CD14-positive monocyte (primary cell): ENCODE data around the gene PIK3R6. TPM values are rescaled to one million over a fixed set of nuclear protein-coding genes. Genes with fewer than 3 reads are reported as not detected.

Experiments used
- DNase-seq, 3 donors: peaks; one replicate each; pipeline ENCODE4 v3.0.0-alpha.2; 2011 to 2022
- H2AFZ ChIP-seq: 2 replicates; pipeline ENCODE4 v1.6.0; 2012; ENCODE audit warnings: mild to moderate bottlenecking, low read depth, low read length, inconsistent platforms; ENCODE audit not compliant: insufficient read depth, poor library complexity, severe bottlenecking
- H3K27ac ChIP-seq, 2 donors: 1 replicate in 1 of 2; 2 replicates in 1 of 2; pipeline ENCODE4 v1.5.1; 2012 to 2013; ENCODE audit warnings: low read length in 2 of 2, control low read depth in 1 of 2, inconsistent platforms in 1 of 2, low read depth in 1 of 2, mild to moderate bottlenecking in 1 of 2
- H3K27me3 ChIP-seq, 2 donors: one replicate each; pipeline versions ENCODE4 v1.6.0 to v1.6.1; 2011 to 2013; ENCODE audit warnings: low read length in 2 of 2; ENCODE audit not compliant: control insufficient read depth in 2 of 2, insufficient read depth in 2 of 2
- H3K36me3 ChIP-seq, 2 donors: replicated peaks in 1 of 2; 1 replicate in 1 of 2; 2 replicates in 1 of 2; pipeline versions ENCODE4 v1.5.1 to v1.6.1; 2012 to 2013; ENCODE audit warnings: low read length in 2 of 2, control low read depth in 1 of 2, inconsistent platforms in 1 of 2, mild to moderate bottlenecking in 1 of 2; ENCODE audit not compliant: insufficient read depth in 2 of 2, control insufficient read depth in 1 of 2
- H3K4me1 ChIP-seq, 2 donors: 1 replicate in 1 of 2; 2 replicates in 1 of 2; pipeline versions ENCODE4 v1.5.1 to v1.6.1; 2012 to 2013; ENCODE audit warnings: low read length in 2 of 2, control low read depth in 1 of 2, inconsistent platforms in 1 of 2, mild to moderate bottlenecking in 1 of 2, moderate library complexity in 1 of 2; ENCODE audit not compliant: insufficient read depth in 2 of 2, control insufficient read depth in 1 of 2
- H3K4me2 ChIP-seq: replicated peaks from 2 replicates; pipeline ENCODE3; 2012; ENCODE audit warnings: low read length, moderate library complexity, mild to moderate bottlenecking; ENCODE audit not compliant: poor library complexity, severe bottlenecking; ENCODE audit errors: extremely low read depth
- H3K4me3 ChIP-seq, 3 experiments: fragments of 200-600 bp in 1 of 3; sonication (generic) in 1 of 3; replicated peaks in 1 of 3; 1 replicate in 2 of 3; 2 replicates in 1 of 3; pipeline ENCODE4 v1.5.1; 2011 to 2013; ENCODE audit warnings: low read length in 3 of 3, mild to moderate bottlenecking in 3 of 3, control low read depth in 2 of 3, low read depth in 2 of 3, inconsistent platforms in 1 of 3, moderate library complexity in 1 of 3
- H3K79me2 ChIP-seq: 2 replicates; pipeline ENCODE4 v1.6.0; 2012; ENCODE audit warnings: mild to moderate bottlenecking, control low read depth, inconsistent platforms, low read length, moderate library complexity; ENCODE audit not compliant: insufficient read depth
- H3K9ac ChIP-seq: 2 replicates; pipeline ENCODE4 v1.6.0; 2017; ENCODE audit warnings: low read length, mild to moderate bottlenecking; ENCODE audit not compliant: insufficient read depth, poor library complexity, severe bottlenecking
- H3K9me3 ChIP-seq, 2 donors: replicated peaks in 1 of 2; 1 replicate in 1 of 2; 2 replicates in 1 of 2; pipeline versions ENCODE4 v1.5.1 to v1.6.1; 2012 to 2013; ENCODE audit warnings: low read length in 2 of 2, control low read depth in 1 of 2; ENCODE audit not compliant: control insufficient read depth in 1 of 2, insufficient read depth in 1 of 2
- H4K20me1 ChIP-seq: 2 replicates; pipeline ENCODE4 v1.6.0; 2012; ENCODE audit warnings: mild to moderate bottlenecking, low read length, control low read depth, moderate library complexity; ENCODE audit not compliant: insufficient read depth
- H3K27ac Mint-ChIP-seq, 7 donors: one replicate each; pipeline ENCODE4 v1.8.0; 2020; ENCODE audit warnings: mild to moderate bottlenecking in 7 of 7, mixed read lengths in 7 of 7, moderate library complexity in 6 of 7, inconsistent platforms in 2 of 7
- H3K27me3 Mint-ChIP-seq, 3 donors: one replicate each; pipeline ENCODE4 v1.8.0; 2021 to 2022; ENCODE audit warnings: low read depth in 3 of 3, mild to moderate bottlenecking in 3 of 3, mixed read lengths in 3 of 3, moderate library complexity in 3 of 3, inconsistent platforms in 1 of 3
- H3K36me3 Mint-ChIP-seq, 2 donors: one replicate each; pipeline ENCODE4 v1.8.0; 2020; ENCODE audit warnings: mixed read lengths in 2 of 2, inconsistent platforms in 1 of 2, mild to moderate bottlenecking in 1 of 2
- H3K4me1 Mint-ChIP-seq: one replicate; pipeline ENCODE4 v1.8.0; 2020; ENCODE audit warnings: mild to moderate bottlenecking, mixed read lengths
- H3K4me3 Mint-ChIP-seq, 2 donors: one replicate each; pipeline ENCODE4 v1.8.0; 2020; ENCODE audit warnings: mild to moderate bottlenecking in 2 of 2, mixed read lengths in 2 of 2, moderate library complexity in 1 of 2
- H3K9me3 Mint-ChIP-seq, 7 donors: one replicate each; pipeline ENCODE4 v1.8.0; 2020 to 2022; ENCODE audit warnings: mixed read lengths in 7 of 7, mild to moderate bottlenecking in 6 of 7, moderate library complexity in 6 of 7, inconsistent platforms in 2 of 7
- WGBS: methylation state at CpG from one replicate; pipeline ENCODE4 v1.1.5; 2013; ENCODE audit warnings: missing lambda C conversion rate; ENCODE audit not compliant: insufficient coverage; 5-methylcytosine and 5-hydroxymethylcytosine counted together
- intact Hi-C, 2 donors: fragments of 100-400 bp; cut with micrococcal nuclease; formaldehyde crosslinking; loops; one replicate each; pipeline versions ENCODE4 v1.15.0 to v1.15.1; 2023
- polyA plus RNA-seq, 3 donors: library from polyadenylated mRNA; depleted of rRNA in 1 of 3; unstranded in 2 of 3; stranded (reverse) in 1 of 3; fragments of 300-500 nt in 2 of 3; fragments of >200 nt in 1 of 3; fragmentation: Illumina TruSeq in 2 of 3; gene quantifications; 1 replicate in 2 of 3; 2 replicates in 1 of 3; pipeline ENCODE4 v1.2.3, GENCODE V29; 2012 to 2021
- TF ChIP-seq, protein P1 (sequence below): fragments of 200-600 bp; IDR thresholded peaks from one replicate; pipeline ENCODE4 v1.8.0; 2022; ENCODE audit warnings: antibody characterized with exemption, mild to moderate bottlenecking

PIK3R6 gene
- polyA plus RNA-seq, 3 donors: 3.6 to 23.3 (median 5.8) TPM

GRCh38 chr17:8839410-8839935, 28.0 kb downstream of the PIK3R6 start:
- Histone ChIP-seq H3K4me3 (no peak overlapping the region), H4K20me1 (peaks cover 5% of the 10 kb centered on the region), H3K9ac (no peak overlapping the region), H3K36me3 (peaks cover 53 to 62% of the 10 kb centered on the region in 2 donors), H3K79me2 (no peaks in the 10 kb centered on the region), H3K27ac (no peak overlapping the region), H2AFZ (no peak overlapping the region), H3K27me3 (no peaks in the 10 kb centered on the region), H3K9me3 (no peaks in the 10 kb centered on the region), H3K4me1 (peaks cover 14 to 21% of the 10 kb centered on the region in 2 donors), H3K4me2 (no peak overlapping the region)
- TF ChIP-seq, protein P1, sequence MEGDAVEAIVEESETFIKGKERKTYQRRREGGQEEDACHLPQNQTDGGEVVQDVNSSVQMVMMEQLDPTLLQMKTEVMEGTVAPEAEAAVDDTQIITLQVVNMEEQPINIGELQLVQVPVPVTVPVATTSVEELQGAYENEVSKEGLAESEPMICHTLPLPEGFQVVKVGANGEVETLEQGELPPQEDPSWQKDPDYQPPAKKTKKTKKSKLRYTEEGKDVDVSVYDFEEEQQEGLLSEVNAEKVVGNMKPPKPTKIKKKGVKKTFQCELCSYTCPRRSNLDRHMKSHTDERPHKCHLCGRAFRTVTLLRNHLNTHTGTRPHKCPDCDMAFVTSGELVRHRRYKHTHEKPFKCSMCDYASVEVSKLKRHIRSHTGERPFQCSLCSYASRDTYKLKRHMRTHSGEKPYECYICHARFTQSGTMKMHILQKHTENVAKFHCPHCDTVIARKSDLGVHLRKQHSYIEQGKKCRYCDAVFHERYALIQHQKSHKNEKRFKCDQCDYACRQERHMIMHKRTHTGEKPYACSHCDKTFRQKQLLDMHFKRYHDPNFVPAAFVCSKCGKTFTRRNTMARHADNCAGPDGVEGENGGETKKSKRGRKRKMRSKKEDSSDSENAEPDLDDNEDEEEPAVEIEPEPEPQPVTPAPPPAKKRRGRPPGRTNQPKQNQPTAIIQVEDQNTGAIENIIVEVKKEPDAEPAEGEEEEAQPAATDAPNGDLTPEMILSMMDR: no peak
- Mint-ChIP-seq H3K36me3 (peaks cover 67 to 71% of the 10 kb centered on the region in 2 donors), H3K9me3 (peaks cover 0 to 3% (median 0%) of the 10 kb centered on the region in 7 donors), H3K4me3 (no peak overlapping the region), H3K4me1 (peaks cover 19% of the 10 kb centered on the region), H3K27me3 (peaks cover 0 to 2% (median 2%) of the 10 kb centered on the region in 3 donors), H3K27ac (peak overlapping the region in 1 of 7 donors; percentile 22)
- intact Hi-C loops: no loop called here
- DNase-seq: no peak
- WGBS: 98% methylated on average over 8 of the region's 11 CpGs

- Histone ChIP-seq H3K9ac (no peak overlapping the region), H3K79me2 (no peaks in the 10 kb centered on the region), H3K4me3 (no peak overlapping the region), H3K4me2 (no peak overlapping the region), H3K27ac (no peak overlapping the region), H2AFZ (no peak overlapping the region), H3K4me1 (peaks cover 12 to 16% of the 10 kb centered on the region in 2 donors), H4K20me1 (peaks cover 5% of the 10 kb centered on the region), H3K27me3 (no peaks in the 10 kb centered on the region), H3K9me3 (no peaks in the 10 kb centered on the region), H3K36me3 (peaks cover 57 to 68% of the 10 kb centered on the region in 2 donors)
- intact Hi-C loops: no loop called here
- peak overlapping the region in 2 of 7 donors; percentile 26 to 42 for H3K27ac Mint-ChIP-seq
- DNase-seq: no peak
- H3K4me3 Mint-ChIP-seq: no peak overlapping the region
- H3K36me3 Mint-ChIP-seq: peaks cover 69 to 77% of the 10 kb centered on the region in 2 donors
- 96% methylated on average over 11 of the region's 12 CpGs for WGBS
- H3K4me1 Mint-ChIP-seq: peaks cover 16% of the 10 kb centered on the region
- peaks cover 0 to 2% (median 2%) of the 10 kb centered on the region in 3 donors for H3K27me3 Mint-ChIP-seq
- peaks cover 0 to 3% (median 0%) of the 10 kb centered on the region in 7 donors for H3K9me3 Mint-ChIP-seq
- TF ChIP-seq, protein P1: no peak
Observed at GRCh38 chr17:8838551-8839095, 28.9 kb downstream of the PIK3R6 start.
